Body of pancreas (tissue), 4 donors: ENCODE results near the gene ZP2. TPM values are rescaled to one million over a fixed set of nuclear protein-coding genes. Genes with fewer than 3 reads are reported as not detected.

ENCODE experiments used
- ATAC-seq: fragments of 150-250 bp; one replicate; pipeline ENCODE4 v1.9.1; 2016
- DNase-seq, 4 donors: peaks; one replicate each; pipeline ENCODE4 v3.0.0-alpha.2; 2019
- H3K27ac ChIP-seq, 4 donors: fragments of 200-600 bp; sonication (generic); 1 replicate in 3 of 4; 2 replicates in 1 of 4; pipeline versions ENCODE4 v1.5.1 to v1.6.1; 2016 to 2019; ENCODE audit warnings: mild to moderate bottlenecking in 1 of 4, mixed read lengths in 1 of 4, moderate library complexity in 1 of 4
- H3K27me3 ChIP-seq, 2 donors: fragments of 200-600 bp; sonication (generic); one replicate each; pipeline ENCODE4 v1.6.0; 2016; ENCODE audit warnings: mild to moderate bottlenecking in 1 of 2
- H3K36me3 ChIP-seq, 2 donors: fragments of 200-600 bp; sonication (generic); replicated peaks in 1 of 2; 2 replicates each; pipeline ENCODE4 v1.5.1; 2016; ENCODE audit warnings: low read depth in 2 of 2; ENCODE audit not compliant: insufficient read depth in 1 of 2
- H3K4me1 ChIP-seq: fragments of 200-600 bp; sonication (generic); one replicate; pipeline ENCODE4 v1.6.0; 2016
- H3K4me3 ChIP-seq, 2 donors: fragments of 200-600 bp; sonication (generic); 1 replicate in 1 of 2; 2 replicates in 1 of 2; pipeline ENCODE4 v1.5.1; 2016 to 2019
- H3K9me3 ChIP-seq, 3 donors: fragments of 200-600 bp; sonication (generic); 1 replicate in 2 of 3; 2 replicates in 1 of 3; pipeline ENCODE4 v1.5.1; 2016
- POLR2A ChIP-seq, 3 donors: fragments of 450-650 bp; IDR thresholded peaks; one replicate each; pipeline ENCODE4 v1.6.1; 2016; ENCODE audit warnings: antibody characterized with exemption in 3 of 3, mild to moderate bottlenecking in 2 of 3
- WGBS, 2 donors: methylation state at CpG; one replicate each; pipeline ENCODE4 v1.1.5; 2017; 5-methylcytosine and 5-hydroxymethylcytosine counted together
- intact Hi-C: fragments of 100-400 bp; cut with DNase I; formaldehyde crosslinking; loops from one replicate; pipeline ENCODE4 v1.15.1; 2023
- total RNA-seq, 2 donors: library from RNA; depleted of rRNA; stranded (reverse); fragments of >200 nt; gene quantifications; one replicate each; pipeline ENCODE4 v1.1.0, GENCODE V29; 2016
- TF ChIP-seq, protein P1 (sequence below), 7 experiments: fragments of 450-650 bp in 4 of 7; fragments of 200-600 bp in 3 of 7; sonication (generic) in 3 of 7; IDR thresholded peaks; one replicate each; pipeline ENCODE4 v1.5.1; 2016 to 2019; ENCODE audit warnings: antibody characterized with exemption in 7 of 7

ZP2 gene
- total RNA-seq, 2 donors from 2014 or later = not detected

DNA sequence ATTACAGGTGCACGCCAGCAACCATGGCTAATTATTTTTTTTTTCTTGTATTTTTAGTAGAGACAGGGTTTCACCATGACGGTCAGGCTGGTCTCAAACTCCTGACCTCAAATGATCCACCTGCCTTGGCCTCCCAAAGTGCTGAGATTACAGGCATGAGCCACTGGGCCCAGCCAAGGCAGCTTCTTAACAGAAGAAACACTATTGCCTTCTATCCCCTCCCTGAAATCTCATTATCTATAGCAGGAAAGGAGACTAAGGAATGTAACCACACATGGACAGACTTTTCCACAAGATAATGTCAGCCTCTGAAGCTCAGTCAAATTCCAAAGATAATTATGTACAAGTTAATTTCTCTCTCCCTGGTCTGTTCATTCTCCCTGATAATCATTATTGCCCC lies 5.7 kb upstream of the ZP2 start:
- Histone ChIP-seq H3K27ac (no peak overlapping the region), H3K36me3 (no peaks in the 10 kb centered on the region), H3K4me3 (no peak overlapping the region), H3K4me1 (no peaks in the 10 kb centered on the region), H3K9me3 (no peaks in the 10 kb centered on the region), H3K27me3 (peaks cover 0 to 3% of the 10 kb centered on the region in 2 donors)
- DNase-seq (no peak), ATAC-seq (no peak)
- TF ChIP-seq, protein P1, sequence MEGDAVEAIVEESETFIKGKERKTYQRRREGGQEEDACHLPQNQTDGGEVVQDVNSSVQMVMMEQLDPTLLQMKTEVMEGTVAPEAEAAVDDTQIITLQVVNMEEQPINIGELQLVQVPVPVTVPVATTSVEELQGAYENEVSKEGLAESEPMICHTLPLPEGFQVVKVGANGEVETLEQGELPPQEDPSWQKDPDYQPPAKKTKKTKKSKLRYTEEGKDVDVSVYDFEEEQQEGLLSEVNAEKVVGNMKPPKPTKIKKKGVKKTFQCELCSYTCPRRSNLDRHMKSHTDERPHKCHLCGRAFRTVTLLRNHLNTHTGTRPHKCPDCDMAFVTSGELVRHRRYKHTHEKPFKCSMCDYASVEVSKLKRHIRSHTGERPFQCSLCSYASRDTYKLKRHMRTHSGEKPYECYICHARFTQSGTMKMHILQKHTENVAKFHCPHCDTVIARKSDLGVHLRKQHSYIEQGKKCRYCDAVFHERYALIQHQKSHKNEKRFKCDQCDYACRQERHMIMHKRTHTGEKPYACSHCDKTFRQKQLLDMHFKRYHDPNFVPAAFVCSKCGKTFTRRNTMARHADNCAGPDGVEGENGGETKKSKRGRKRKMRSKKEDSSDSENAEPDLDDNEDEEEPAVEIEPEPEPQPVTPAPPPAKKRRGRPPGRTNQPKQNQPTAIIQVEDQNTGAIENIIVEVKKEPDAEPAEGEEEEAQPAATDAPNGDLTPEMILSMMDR (IDR thresholded peaks at IDR 0.05) = no peak
- 73 to 77% methylated on average over 2 of the region's 2 CpGs for WGBS, 2 donors
- intact Hi-C loops = no loop called here

DNA sequence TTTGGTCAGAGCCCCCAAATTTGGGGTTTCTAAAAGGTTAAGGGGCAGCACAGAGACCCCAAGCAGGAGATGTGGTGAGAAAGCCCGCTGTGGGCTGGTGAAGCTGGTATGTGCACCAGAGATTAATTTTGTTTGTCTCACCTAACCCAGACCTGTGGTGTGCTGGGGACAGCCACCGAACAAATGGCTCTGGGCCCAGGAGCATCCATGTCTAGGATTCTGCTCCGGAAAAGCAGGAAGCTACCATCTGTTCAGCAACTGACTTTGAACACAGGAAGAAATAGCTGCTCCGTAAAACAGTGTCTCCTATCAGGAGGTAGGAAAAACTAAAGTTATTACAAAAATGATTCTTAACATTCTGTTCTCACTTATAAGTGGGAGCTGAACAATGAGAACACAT lies 2.7 kb upstream of the ZP2 start:
- ATAC-seq = no peak
- TF ChIP-seq POLR2A (IDR thresholded peaks at IDR 0.05) = no peak
- TF ChIP-seq, protein P1 (IDR thresholded peaks at IDR 0.05) = no peak
- Histone ChIP-seq H3K9me3 (no peaks in the 10 kb centered on the region), H3K36me3 (no peaks in the 10 kb centered on the region), H3K4me3 (no peak overlapping the region), H3K27ac (no peak overlapping the region), H3K27me3 (peaks cover 0 to 3% of the 10 kb centered on the region in 2 donors), H3K4me1 (no peaks in the 10 kb centered on the region)
- DNase-seq = no peak
- intact Hi-C loops = no loop called here
- 53 to 65% methylated on average over 4 of the region's 4 CpGs for WGBS, 2 donors

DNA sequence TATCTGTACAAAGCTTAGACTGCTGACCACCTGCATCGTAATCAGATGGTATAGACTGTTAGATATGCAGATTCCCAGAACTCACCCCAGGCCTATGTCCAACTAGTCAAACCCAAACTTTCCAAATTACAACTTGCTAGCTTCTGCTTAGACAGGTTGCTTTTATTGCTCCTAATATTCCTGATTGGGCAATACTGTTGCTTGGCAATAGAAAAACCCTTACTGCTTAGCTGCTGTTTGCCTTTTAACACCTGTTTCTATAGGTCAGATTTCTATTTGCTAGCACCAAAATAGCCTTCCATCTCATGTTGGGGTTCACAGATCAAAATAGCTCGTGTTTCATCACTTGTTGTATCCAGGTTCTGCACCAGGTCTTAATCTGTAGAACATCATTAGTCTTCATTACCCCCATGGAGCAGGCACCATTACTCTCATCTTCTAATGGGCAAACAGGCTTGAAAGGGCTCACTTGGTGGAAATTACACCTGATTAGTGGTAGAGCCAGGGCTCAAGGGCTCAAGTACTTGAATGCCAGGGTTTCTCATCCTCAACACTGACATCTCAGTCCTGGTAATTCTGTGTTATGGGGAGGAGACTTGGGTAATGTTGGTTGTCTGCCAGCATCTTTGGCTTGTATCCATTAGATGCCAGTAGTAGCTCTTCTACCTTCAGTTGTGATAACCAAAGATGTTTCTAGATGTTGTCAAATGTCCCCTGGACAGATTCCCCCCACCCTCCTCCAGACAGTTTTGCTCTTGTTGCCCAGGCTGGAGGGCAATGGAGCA lies 2.7 kb downstream of the ZP2 start:
- ATAC-seq = no peak
- TF ChIP-seq, protein P1 (IDR thresholded peaks at IDR 0.05) = no peak
- TF ChIP-seq POLR2A (IDR thresholded peaks at IDR 0.05) = no peak
- intact Hi-C loops = no loop called here
- Histone ChIP-seq H3K4me1 (no peaks in the 10 kb centered on the region), H3K9me3 (no peaks in the 10 kb centered on the region), H3K4me3 (no peak overlapping the region), H3K27me3 (peaks cover 0 to 3% of the 10 kb centered on the region in 2 donors), H3K27ac (no peak overlapping the region), H3K36me3 (no peaks in the 10 kb centered on the region)
- DNase-seq = no peak
- WGBS, 2 donors = 62 to 66% methylated on average over 2 of the region's 2 CpGs

DNA sequence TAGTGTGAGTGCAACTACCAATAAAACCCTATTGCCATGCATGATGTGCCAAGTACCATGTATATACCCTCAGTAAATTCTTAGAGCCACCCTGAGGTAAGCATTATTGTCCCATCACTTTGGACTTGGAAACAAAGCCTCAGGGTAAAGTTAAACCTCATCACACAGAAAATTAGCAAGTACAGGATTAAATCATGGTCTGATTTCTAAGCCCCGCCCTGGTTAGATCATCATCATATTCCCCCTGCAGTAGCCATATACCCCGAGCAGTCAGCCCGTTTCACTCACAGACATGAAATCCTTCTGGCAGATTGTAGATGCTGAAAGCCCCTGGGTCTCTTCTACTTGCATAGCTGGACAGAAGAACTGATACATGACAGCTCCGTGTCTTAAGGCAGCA lies 4.8 kb downstream of the ZP2 start:
- H3K9me3 ChIP-seq = no peaks in the 10 kb centered on the region
- no peaks in the 10 kb centered on the region for H3K4me1 ChIP-seq
- DNase-seq (no peak), ATAC-seq (no peak)
- no peaks in the 10 kb centered on the region for H3K36me3 ChIP-seq
- no peaks in the 10 kb centered on the region for H3K27me3 ChIP-seq
- TF ChIP-seq POLR2A (IDR thresholded peaks at IDR 0.05) = no peak
- TF ChIP-seq, protein P1 (IDR thresholded peaks at IDR 0.05) = no peak
- no peak overlapping the region for H3K27ac ChIP-seq
- 77 to 85% methylated on average over 4 of the region's 4 CpGs for WGBS, 2 donors
- H3K4me3 ChIP-seq = no peak overlapping the region
- intact Hi-C loops = no loop called here

DNA sequence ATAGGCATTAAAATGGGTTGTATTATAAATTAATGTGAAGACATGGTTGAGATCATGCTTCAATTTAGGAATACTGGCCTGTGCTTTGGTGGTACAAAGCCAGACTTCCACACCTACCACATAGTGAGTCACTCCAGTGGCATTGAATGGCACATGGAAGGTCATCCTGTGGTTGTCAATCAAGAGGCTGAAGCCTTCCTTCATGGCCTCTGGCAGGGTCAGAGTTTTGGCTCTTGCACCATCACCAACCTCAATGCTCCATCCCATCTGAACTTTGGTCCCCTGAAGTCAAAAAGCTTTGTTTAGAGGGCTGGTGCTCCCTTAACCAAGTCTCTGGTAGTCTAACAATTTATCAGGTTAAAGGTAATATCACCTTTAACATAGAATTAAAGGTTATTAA lies 6.1 kb downstream of the ZP2 start:
- Histone ChIP-seq H3K4me3 (no peak overlapping the region), H3K36me3 (no peaks in the 10 kb centered on the region), H3K27me3 (no peaks in the 10 kb centered on the region), H3K4me1 (no peaks in the 10 kb centered on the region), H3K27ac (no peak overlapping the region), H3K9me3 (no peaks in the 10 kb centered on the region)
- ATAC-seq (no peak), DNase-seq (no peak)
- intact Hi-C loops = no loop called here
- TF ChIP-seq, protein P1 (IDR thresholded peaks at IDR 0.05) = no peak
- no peak for TF ChIP-seq POLR2A (IDR thresholded peaks at IDR 0.05)
